A549 (cell line): Measurements from ENCODE around the gene DPP7. TPM values are rescaled to one million over a fixed set of nuclear protein-coding genes. Genes with fewer than 3 reads are reported as not detected.
A peak's percentile ranks its signal among the peaks of the same experiment; 100 is the strongest.

Experiments used
- ATAC-seq, 2 experiments: fragments of 200-7000 bp in 1 of 2; fragments of >200 bp in 1 of 2; cut with Nextera tagmentation in 1 of 2; cut with Tn5 transposase in 1 of 2; 3 replicates each; pipeline versions ENCODE4 v1.8.0 to v1.9.1; 2018 to 2020; ENCODE audit warnings: mild to moderate bottlenecking in 1 of 2, moderate library complexity in 1 of 2
- CTCF ChIA-PET: fragments of 300-600 bp; sonication (Branson Sonifier 250); formaldehyde crosslinking; extraction: SDS; loops from one replicate; lab custom pipeline; 2021; ENCODE audit warnings: antibody characterized with exemption, inconsistent platforms; lab: Yijun Ruan, JAX
- POLR2A ChIA-PET: fragments of 350-600 bp; formaldehyde crosslinking; extraction: SDS; loops from one replicate; lab custom pipeline; 2021; ENCODE audit warnings: antibody characterized with exemption, inconsistent platforms; lab: Yijun Ruan, JAX
- DNase-seq, 2 experiments: peaks; one replicate each; pipeline versions ENCODE4 v3.0.0 to v3.0.0-alpha.2; 2011 to 2016; ENCODE audit warnings: low read depth in 1 of 2, low spot score in 1 of 2
- FAIRE-seq: peaks from 2 replicates; lab custom pipeline; 2011; peaks lifted over from hg19 to GRCh38; lab: Jason Lieb, UNC
- H3K27ac ChIP-seq, 2 experiments: fragments of >200 bp; sonication (Bioruptor Twin); formaldehyde crosslinking; 3 replicates each; pipeline ENCODE4 v1.5.1; 2016 to 2017
- H3K4me1 ChIP-seq: fragments of >200 bp; sonication (Bioruptor Twin); formaldehyde crosslinking; 3 replicates; pipeline ENCODE4 v1.6.1; 2016
- H3K4me2 ChIP-seq: fragments of >200 bp; sonication (Bioruptor Twin); formaldehyde crosslinking; 3 replicates; pipeline ENCODE4 v1.6.1; 2016
- H3K4me3 ChIP-seq: fragments of >200 bp; sonication (Bioruptor Twin); formaldehyde crosslinking; 3 replicates; pipeline ENCODE4 v1.5.1; 2016
- H3K9me3 ChIP-seq: fragments of >200 bp; sonication (Bioruptor Twin); formaldehyde crosslinking; 3 replicates; pipeline ENCODE4 v1.6.1; 2016
- CBX8 ChIP-seq: fragments of 200-600 bp; sonication (generic); IDR thresholded peaks from 2 replicates; pipeline ENCODE4 v1.6.1; 2016
- EHF ChIP-seq: fragments of 250-450 bp; sonication (Bioruptor Pico); IDR thresholded peaks from 2 replicates; pipeline ENCODE4 v1.5.0; 2020; ENCODE audit warnings: mild to moderate bottlenecking
- ESRRA ChIP-seq: fragments of 150-350 bp; IDR thresholded peaks from 2 replicates; pipeline ENCODE4 v1.6.1; 2014; ENCODE audit warnings: mild to moderate bottlenecking, low read length, borderline replicate concordance
- FOSB ChIP-seq: fragments of 250-450 bp; sonication (Bioruptor Pico); IDR thresholded peaks from 2 replicates; pipeline ENCODE4 v1.5.0; 2020; ENCODE audit warnings: mild to moderate bottlenecking, moderate library complexity
- FOXS1 ChIP-seq: fragments of 250-450 bp; sonication (Bioruptor Pico); IDR thresholded peaks from 2 replicates; pipeline ENCODE4 v1.5.0; 2020; ENCODE audit warnings: mild to moderate bottlenecking, moderate library complexity
- MYC ChIP-seq: IDR thresholded peaks from 2 replicates; pipeline ENCODE4 v1.6.1; 2012; ENCODE audit warnings: mild to moderate bottlenecking, inconsistent platforms, low read length, improper control_type of control experiment, borderline replicate concordance
- POLR2AphosphoS2 ChIP-seq: conservative IDR thresholded peaks from 2 replicates; pipeline ENCODE4 v1.6.1; 2012; ENCODE audit warnings: low read length, improper control_type of control experiment, inconsistent platforms
- RNF2 ChIP-seq: fragments of 200-600 bp; sonication (generic); IDR thresholded peaks from 2 replicates; pipeline ENCODE4 v1.6.1; 2016; ENCODE audit warnings: low read depth, mild to moderate bottlenecking, antibody characterized with exemption, moderate library complexity, borderline replicate concordance
- USF2 ChIP-seq: fragments of 450-650 bp; IDR thresholded peaks from 2 replicates; pipeline ENCODE4 v1.6.1; 2014; ENCODE audit warnings: antibody characterized with exemption
- WGBS: methylation state at CpG from one replicate; pipeline ENCODE4 v1.1.6; 2017; ENCODE audit errors: missing lambda C conversion rate; 5-methylcytosine and 5-hydroxymethylcytosine counted together
- polyA plus RNA-seq, 4 experiments: library from polyadenylated mRNA; depleted of rRNA in 3 of 4; stranded (reverse); fragments of >200 nt; fragmentation: RNase III in 1 of 4; extraction: RNeasy Plus Mini Kit Qiagen cat#74134 plus additional on column Dnase treatment in 1 of 4; gene quantifications; 2 replicates in 3 of 4; 3 replicates in 1 of 4; pipeline ENCODE4 v1.2.3, GENCODE V29; 2011 to 2017
- TF ChIP-seq, protein P1 (sequence below): fragments of >200 bp; sonication (Bioruptor Twin); formaldehyde crosslinking; IDR thresholded peaks from 2 replicates; pipeline ENCODE4 v1.6.1; 2016
- TF ChIP-seq, protein P2 (sequence below): fragments of 150-350 bp; IDR thresholded peaks from 2 replicates; pipeline ENCODE4 v1.6.1; 2014; ENCODE audit warnings: low read depth, mild to moderate bottlenecking, low read length

Gene DPP7
- polyA plus RNA-seq, 2 of the 4 experiments (the other 2 are of a cell fraction): 27.6 to 71.8 TPM

- CTCF ChIA-PET: interaction anchor here (0.6 to 1.2 kb wide), 3 partner anchors 15 to 211 kb away, joined by 3 read pairs; no protein-coding TSS in a partner anchor
- TF ChIP-seq POLR2AphosphoS2 (no peak), RNF2 (no peak), ESRRA (no peak)
- TF ChIP-seq, protein P1, sequence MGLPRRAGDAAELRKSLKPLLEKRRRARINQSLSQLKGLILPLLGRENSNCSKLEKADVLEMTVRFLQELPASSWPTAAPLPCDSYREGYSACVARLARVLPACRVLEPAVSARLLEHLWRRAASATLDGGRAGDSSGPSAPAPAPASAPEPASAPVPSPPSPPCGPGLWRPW: no peak
- no peak for FAIRE-seq
These were observed 44.8 kb upstream of the DPP7 start for GRCh38 chr9:137159105-137160053.

GRCh38 chr9:137158625-137159024, 44.1 kb upstream of the DPP7 start:
- WGBS: 46% methylated on average over 4 of the region's 4 CpGs
- CTCF ChIA-PET: interaction anchor here (0.6 to 3.1 kb wide), 6 partner anchors 12 to 211 kb away, joined by 3 to 11 read pairs (median 3); partner anchors contain the start of gene LRRC26

More at GRCh38 chr9:137159105-137160053, 44.8 kb upstream of the DPP7 start:
- no peak; a peak in 1 of 6 replicates for ATAC-seq
- Histone ChIP-seq H3K4me2 (no peak overlapping the region), H3K27ac (no peak overlapping the region), H3K4me1 (peaks cover 25% of the 10 kb centered on the region), H3K9me3 (no peaks in the 10 kb centered on the region), H3K4me3 (no peak overlapping the region)
- POLR2A ChIA-PET: no interaction called here
- WGBS: 34% methylated on average over 14 of the region's 14 CpGs
- DNase-seq: no peak

DNA sequence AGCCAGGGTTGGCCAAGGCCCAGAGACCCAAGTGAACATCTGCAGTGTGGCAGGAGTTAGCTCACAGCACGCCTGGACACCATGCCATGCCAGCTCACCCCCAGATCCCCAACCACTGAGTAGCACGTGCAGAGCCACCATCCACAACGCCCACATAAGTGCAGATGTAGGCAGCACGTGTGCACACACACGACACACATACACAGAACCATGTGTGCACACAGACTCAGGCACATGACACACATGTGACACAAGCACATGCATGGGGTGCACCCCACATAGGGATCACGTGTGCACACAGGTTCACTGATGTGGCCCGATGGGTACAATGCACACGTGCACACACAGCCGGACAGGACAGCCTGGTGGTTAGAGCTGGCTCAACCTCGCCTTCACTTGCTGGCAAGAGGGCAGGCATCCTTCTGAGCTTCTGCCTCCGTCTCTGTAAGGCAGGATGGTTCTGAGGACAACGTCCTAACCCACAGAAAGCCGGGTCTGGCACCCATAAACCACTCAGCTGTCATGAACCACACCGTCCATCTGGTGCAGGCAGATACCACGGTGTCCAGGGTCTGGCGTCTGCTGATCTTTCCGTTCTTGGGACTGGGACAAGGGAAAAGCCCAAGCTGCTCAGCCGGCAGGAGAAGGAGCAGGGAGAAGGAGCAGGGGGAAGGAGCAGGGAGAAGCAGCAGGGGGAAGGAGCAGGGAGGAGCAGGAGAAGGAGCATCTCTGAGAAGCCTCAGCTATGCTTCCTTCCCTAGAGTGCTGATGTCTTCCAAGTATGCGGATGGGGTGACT, 43.3 kb upstream of the DPP7 start:
- no peak for DNase-seq
- WGBS: 44% methylated on average over 16 of the region's 19 CpGs
- ChIA-PET CTCF (interaction anchor here (0.7 to 3.1 kb wide), 9 partner anchors 12 to 210 kb away, joined by 3 to 11 read pairs (median 3); partner anchors contain the start of genes LRRC26 and RNF224), POLR2A (interaction anchor here (0.9 to 1.1 kb wide), 2 partner anchors 28 to 66 kb away, joined by 3 to 12 read pairs; no protein-coding TSS in a partner anchor)
- Histone ChIP-seq H3K4me3 (no peak overlapping the region), H3K4me1 (peaks cover 24% of the 10 kb centered on the region), H3K9me3 (no peaks in the 10 kb centered on the region), H3K27ac (no peak overlapping the region), H3K4me2 (no peak overlapping the region)
- TF ChIP-seq USF2 (peak; percentile 65), FOXS1 (no peak), CBX8 (no peak)
- ATAC-seq: peak; percentile 1 to 7; a peak in 2 of 6 replicates
- no peak for FAIRE-seq

More at GRCh38 chr9:137158625-137159024, 44.1 kb upstream of the DPP7 start:
- ATAC-seq: no peak
- POLR2A ChIA-PET: no interaction called here
- Histone ChIP-seq H3K27ac (no peak overlapping the region), H3K9me3 (no peaks in the 10 kb centered on the region), H3K4me2 (no peak overlapping the region), H3K4me3 (no peak overlapping the region), H3K4me1 (peaks cover 25% of the 10 kb centered on the region)
- no peak for FAIRE-seq
- TF ChIP-seq FOSB (CRISPR knock-in tag): no peak
- TF ChIP-seq MYC: no peak
- no peak for TF ChIP-seq EHF (CRISPR knock-in tag)
- TF ChIP-seq, protein P2, sequence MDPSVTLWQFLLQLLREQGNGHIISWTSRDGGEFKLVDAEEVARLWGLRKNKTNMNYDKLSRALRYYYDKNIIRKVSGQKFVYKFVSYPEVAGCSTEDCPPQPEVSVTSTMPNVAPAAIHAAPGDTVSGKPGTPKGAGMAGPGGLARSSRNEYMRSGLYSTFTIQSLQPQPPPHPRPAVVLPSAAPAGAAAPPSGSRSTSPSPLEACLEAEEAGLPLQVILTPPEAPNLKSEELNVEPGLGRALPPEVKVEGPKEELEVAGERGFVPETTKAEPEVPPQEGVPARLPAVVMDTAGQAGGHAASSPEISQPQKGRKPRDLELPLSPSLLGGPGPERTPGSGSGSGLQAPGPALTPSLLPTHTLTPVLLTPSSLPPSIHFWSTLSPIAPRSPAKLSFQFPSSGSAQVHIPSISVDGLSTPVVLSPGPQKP: no peak
- no peak for TF ChIP-seq RNF2
- no peak for DNase-seq
